GM21619 (cell line): ENCODE results near the gene ATP13A1.
A peak's percentile ranks its signal among the peaks of the same experiment; 100 is the strongest.
"Not testable (repeated sequence)": the region's sequence is repeated elsewhere in the genome, so short reads cannot be mapped to it uniquely, and the experiment has no call there.

Experiments
- ATAC-seq: cut with Tn5 transposase; IDR thresholded peaks from one replicate; pipeline ENCODE4 v1.9.1; 2021; ENCODE audit not compliant: unreplicated experiment

Gene ATP13A1

DNA sequence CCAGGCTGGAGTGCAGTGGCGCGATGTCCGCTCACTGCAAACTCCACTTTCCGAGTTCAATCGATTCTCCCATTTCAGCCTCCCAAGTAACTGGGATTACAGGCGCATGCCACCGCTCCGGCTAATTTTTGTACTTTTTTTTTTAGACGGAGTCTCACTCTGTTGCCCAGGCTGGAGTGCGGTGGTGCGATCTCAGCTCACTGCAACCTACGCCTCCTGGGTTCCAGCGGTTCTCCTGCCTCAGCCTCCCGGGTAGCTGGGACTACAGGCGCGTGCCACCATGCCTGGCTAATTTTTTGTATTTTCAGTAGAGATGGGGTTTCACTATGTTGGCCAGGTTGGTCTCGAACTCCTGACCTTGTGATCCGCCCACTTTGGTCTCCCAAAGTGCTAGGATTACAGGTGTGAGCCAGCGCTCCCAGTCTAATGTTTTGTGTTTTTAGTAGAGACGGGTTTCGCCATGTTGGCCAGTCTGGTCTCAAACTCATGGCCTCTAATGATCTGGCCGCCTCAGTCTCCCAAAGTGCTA is 2.0 kb upstream of the ATP13A1 start:
- not testable (repeated sequence) for ATAC-seq

DNA sequence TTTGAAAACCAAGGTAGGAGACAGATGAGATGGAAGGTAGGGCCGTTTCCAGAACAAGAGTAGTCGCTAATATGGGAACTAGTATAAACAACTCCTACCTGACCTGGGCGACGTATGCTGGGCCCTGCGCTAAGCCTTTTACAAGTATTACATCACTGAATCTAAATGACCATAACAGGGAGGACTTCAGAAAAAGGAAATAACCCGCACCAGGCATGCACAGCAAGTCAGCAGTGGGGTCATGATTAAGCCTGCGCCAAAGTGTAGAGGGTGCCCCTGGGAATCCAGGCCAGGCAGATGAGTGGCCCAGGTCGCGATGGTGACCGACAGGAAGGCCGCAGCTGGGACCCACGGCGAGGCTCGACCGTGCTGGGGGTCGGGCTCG is 613 bp downstream of the ATP13A1 start:
- ATAC-seq: no peak

DNA sequence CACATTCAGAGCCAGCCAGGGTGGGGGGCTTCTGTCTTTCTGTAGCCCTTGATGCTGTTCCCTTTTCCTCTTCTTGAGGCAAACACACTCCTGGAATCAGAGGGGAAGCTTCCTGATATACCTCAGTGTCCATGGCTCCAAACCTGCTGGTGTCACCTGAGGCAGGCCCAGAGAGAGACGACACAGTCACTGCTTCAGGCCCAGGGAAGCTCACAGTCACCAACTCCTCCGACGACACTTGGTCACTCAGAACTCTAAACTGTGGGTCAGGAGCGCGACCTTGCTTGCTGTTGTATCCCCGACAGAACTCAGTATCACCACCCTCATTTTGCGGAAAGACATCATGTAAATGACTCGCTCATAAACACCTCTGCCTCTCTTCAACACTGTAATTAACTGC is 1.1 kb downstream of the ATP13A1 start:
- no peak for ATAC-seq

DNA sequence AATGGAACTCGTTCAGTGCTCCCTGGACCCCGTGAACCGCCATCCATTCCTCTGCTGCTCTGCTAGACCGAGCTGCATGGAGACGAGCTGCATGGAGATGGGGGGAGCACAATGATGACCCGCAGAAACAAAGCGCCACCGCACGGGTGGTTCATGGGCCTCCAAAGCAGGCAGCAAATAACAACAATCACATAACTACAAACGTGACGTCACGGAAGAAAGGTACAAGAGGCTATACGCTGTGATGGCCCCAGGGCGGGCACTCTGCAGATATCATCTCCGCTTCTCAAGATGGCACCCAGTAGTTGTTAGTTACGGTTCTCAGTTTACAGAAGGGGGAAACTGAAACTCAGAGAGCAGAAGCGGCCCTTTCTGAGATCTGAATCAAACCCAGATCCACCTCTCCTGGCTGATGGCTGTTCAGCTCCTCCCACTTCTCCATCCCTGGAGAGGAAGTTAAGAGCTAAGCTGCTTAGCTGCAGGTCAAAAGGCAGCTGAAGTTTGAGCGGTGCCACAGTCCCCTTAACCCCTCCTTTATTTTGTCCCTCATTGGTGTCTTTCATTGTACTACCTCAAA is 1.7 kb downstream of the ATP13A1 start:
- peak; percentile 42 for ATAC-seq

DNA sequence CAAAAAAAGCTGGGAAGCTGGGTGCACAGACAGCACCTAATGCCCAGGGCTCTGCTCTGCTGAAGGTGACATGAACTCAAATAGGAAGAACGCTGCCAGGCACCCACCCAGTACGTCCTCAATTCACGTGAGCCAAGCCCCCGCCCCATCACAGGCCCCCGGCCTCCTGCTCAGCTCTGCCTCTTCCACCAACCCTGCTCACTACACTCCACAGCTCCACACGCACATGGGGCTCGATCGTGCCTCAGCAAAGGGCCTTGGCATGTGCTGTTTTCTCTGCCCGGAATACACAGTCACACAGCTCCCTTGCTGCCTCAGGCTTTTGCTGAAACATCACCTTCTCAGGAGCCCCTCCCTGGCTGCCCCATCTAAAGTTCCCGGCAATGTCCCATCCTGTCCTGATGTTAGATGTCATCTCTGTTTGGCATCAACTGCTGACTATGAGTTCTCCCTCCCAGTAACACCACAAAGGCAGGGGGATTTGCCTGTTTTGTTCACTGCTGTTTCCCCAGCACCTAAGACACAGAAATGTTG is 2.3 kb downstream of the ATP13A1 start:
- no peak for ATAC-seq

DNA sequence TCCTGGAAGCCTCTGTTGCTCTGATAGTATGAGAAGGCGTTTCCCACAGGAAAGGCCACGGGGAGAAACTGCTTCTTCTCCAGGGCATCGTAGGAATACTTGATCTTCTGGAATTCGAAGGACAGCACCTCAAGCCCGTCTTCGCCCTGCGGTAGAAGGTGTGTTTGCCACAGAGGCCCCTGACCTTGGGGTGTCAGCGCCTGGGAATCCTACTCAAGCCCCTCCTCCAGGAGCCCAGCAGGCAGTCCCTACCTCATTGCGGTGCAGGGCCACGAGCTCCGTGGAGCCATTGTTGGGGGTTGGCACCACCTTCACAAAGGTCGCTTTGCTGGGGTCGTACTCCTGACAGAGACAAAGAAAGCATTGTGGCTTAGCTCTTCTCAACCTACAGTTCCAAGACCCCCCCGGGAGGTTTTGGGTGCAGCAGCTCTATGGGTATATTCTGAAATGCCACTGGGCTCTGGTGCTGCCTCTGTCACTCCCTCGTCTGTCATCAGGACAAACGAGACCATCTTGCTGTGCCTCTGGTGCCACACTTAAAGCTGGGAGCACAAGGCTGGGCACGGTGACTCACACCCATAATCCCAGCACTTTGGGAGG is 3.7 kb downstream of the ATP13A1 start:
- no peak for ATAC-seq

DNA sequence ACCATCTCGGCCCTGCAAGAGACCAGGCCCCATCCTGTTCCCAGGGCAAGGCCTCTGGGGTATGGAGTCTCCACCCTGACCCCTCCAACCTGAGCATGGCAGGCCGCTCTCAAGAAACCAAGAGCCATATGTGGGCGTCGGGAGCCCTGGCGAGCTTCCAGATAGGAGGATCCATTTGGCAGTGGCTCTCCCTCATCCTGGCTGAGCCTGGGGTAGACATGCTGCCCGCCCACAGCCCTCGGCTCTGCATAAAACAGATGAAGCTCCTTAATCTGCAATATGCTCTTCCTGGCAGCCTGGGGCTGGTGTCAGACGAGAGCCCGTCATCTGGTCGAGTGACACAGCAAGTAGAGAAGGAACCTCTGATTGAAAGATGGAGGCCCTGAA is 6.1 kb downstream of the ATP13A1 start:
- no peak for ATAC-seq

DNA sequence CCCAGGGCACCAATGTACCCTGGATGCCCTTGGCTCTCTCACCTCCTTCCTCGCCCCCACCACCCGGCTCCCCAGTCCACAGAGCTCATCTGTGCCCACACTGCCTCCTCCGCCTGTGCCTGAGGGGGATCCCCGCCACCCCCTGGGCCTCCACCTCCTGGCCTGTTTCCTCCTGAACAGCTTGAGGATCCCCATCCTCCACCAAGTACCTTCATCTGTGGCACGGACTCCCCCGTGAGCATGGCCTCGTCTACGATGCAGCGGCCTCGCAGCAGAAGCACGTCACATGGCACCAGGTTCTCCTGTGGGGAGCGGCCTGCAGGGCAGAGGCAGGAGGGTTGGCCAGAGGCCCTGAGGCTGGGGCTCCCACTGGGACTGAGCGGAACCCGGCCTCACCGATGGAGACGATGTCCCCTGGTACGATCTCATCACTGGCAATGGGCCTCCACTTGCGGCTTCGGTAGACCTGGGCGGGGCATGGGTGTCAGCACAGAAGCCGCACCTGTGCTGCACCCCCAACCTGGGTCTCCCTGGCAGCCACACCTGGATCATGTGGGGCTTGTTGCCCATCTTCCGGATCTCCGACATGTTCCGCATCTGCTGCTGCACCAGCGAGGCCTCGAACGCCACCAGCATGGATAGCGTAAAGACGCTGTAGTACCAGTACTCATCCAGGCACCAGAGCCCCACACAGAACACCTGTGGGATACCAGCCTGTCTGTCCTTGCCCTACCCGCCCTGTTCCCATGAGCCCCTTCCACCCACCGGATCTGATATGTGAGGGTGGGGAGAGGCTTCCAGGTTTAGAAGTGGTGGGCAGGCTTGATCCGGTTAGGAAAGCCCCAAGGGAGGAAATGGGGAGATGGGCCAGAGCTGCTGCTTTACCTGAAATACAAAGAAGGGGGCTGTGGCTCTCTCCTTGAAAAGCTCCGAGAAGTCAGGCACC is 6.8 kb downstream of the ATP13A1 start:
- no peak for ATAC-seq

DNA sequence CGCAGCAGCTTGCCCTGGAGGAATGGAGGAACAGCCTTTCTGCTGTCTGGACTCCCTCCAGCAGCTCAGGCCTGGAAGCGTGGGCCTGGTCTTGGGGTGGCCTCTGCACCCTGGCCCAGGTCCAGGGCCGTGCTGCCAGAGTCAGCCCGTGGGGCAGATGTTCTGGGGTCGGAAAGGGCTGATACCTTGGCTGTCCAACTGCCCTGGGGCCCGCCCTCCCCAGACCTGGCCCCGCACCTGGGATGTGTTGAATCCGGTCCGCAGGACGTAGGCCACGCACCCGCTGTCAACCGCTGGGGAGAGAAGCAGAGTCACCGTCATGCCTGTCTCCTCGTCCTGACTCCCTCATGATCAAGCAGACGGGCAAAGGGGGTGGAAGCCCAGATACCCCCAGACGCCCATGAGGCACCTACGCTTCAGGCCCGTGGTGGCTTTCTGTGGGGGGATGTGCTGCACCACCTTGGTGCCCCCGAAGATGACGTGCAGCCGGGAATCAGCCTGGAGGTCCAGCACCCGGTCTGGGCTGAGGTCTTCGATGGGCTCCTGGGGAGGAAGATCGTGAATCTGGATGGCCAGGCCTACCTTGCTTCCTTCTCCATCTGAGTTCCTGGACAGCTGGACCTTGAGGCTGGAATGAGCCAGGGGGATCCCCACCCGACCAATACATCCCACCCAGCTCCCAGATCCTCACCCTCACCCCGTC is 7.7 kb downstream of the ATP13A1 start:
- no peak for ATAC-seq

DNA sequence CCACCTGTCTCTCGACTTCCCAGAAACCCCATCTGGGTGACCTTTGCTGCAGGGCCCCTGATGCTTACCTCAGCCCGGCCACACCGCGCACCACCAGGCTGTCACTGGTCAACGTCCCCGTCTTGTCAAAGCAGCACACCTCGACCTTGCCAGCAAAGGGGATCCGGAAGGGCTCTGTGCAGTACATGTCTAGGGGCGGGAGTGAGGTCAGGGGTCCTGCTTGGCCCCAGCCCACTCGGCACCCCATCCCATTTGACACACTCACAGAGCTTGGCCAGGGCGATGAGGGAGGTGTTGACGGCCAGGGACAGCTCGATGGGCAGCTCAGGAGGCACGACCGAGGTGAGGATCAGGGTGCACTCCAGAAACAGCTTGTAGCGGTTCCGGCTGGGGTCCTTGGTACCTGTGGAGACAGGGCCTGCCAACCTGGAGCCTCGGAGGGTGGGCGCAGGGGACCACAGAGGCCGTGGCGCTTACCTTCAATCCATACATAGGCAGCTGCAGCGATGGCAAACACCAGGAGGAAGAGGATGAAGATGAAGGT is 8.4 kb downstream of the ATP13A1 start:
- no peak for ATAC-seq

DNA sequence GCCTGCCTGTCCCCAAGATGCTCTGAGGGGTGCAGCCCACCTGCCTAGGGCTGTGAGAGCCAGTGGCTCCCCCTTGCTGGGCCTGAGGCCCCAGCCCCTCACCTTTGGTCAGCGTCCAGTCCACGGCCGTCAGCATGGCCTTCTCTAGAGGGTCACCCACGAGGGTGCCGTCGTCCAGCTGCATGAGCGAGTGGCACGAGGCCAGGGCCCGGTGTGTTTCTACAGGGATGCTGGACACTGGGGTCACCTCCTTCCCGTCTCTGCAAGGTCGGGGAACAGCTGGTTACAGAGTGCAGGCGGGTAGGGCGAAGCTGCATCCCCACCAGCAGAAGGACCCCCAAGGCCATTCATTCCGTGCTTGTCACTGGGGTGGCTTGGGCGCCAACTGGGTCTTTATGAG is 9.0 kb downstream of the ATP13A1 start:
- no peak for ATAC-seq

DNA sequence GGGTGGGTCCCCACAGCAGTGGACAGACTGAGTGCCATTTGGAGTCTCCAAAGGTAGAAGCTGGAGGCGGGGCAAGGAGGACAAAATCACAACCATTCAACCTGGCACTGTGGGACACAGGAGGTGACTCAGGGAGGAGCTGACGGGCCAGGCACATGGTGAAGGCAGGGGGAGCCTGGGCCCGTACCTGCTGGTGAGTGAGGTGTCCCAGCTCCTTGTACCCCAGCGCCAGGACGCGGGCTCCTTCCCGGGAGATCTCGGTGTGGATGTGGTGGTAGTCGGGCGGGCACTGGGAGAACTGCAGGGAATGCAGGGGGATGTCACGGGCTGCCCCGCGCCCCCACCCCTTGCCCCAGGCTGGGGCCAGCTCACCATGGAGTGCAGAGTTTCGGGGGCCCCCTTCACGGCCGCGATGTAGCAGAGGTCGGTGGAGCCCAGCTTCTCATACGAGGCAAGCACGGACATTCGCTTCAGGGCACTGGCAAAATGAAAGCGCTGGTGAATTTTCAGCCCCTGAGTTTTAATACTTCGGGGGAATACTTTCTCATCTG is 9.8 kb downstream of the ATP13A1 start:
- no peak for ATAC-seq

DNA sequence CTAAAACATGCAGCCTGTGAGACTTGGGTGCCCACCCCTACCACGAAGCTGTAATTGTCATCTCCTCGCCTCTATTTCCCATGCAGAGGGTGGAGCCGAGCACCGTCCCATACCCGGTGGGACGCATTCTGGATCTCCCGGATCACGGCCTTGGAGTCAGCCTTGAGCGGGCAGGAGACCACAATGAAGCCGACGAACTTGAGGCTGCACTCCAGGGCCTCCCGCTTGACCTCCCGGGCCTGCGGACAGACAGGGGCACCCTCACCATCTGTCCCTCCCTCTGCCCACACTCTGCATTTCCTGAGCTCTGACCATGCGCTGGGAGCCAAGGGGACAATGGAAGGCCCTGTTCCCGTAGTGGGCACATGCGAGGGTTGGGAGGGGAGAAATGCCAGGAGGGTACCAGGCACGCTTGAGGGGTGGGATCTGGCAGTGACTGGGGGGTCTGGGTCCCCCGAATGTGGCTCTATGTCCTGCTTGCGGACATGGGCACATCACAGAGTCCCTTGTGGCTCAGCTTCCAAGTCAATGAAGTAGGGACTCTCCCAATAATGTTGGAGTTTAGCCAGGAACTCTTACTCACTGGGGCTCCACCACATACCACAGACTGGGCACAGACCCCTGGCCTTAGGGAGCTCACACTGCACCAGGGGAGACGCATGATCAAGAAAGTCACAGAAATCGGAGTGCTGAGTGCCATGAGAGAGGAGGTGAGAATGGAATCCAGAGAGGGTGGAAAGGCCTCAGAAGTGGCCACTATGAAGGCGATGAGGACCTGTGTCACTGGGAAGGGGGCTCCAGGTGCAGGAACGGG is 10.8 kb downstream of the ATP13A1 start:
- no peak for ATAC-seq

DNA sequence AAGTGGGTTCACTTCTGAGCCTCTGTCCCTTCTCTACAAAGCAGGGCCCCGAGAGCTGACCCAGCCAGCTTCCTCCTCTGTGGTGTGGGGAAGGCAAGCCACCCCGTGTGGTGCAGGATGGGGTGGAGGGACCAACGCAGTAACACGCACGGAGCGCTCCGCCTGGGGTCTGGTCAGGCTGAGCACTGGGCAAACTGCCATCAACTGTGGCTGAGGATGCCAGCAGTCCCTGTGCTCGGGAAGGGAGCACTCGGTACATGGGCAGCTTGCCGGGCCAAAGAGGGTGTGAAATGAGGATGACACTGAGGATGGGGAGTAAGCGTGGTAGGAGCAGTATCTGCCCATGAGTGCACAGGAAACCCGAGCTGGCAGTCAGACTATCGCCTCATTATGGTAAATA is 12.4 kb downstream of the ATP13A1 start:
- ATAC-seq: no peak

DNA sequence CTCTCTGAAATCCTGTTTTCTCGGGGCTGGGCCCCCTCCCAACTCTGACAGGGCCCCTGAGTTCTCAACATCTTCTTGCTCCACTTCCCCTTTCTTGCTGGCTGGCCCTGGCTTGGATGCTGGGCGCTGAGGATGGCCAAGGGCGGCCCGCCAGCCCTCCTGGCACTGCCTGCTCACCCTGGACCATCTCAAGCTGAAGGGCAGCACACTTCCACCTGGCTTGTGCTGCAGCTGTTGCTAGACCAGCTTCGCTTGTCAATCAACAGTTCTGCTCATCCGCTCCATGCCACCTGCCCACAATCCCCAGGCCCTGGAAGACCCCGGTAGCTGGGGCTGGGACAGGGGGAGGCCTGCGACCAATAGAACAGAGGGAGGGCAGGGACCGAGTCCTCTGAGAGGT is 13.1 kb downstream of the ATP13A1 start:
- ATAC-seq: no peak

DNA sequence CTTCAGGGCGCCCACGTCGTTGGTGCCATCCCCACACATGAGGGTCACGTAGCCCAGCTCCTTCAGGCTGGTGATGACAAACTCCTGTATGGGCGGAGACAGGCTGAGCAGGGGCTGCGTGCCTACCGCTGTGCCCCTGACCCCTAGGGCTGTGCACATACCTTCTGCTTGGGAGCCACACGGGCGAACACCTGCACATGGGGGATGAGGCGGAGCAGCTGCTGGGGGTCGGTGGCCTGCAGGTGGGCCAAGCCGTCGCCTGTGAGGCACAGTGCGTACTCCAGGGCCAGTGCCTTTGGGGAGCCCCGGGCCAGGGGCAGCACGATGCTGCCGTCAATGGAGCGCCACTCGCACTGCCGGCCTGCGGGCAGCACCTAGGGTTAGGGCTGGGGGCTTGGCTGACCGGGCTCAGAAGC is 13.9 kb downstream of the ATP13A1 start:
- ATAC-seq: no peak

DNA sequence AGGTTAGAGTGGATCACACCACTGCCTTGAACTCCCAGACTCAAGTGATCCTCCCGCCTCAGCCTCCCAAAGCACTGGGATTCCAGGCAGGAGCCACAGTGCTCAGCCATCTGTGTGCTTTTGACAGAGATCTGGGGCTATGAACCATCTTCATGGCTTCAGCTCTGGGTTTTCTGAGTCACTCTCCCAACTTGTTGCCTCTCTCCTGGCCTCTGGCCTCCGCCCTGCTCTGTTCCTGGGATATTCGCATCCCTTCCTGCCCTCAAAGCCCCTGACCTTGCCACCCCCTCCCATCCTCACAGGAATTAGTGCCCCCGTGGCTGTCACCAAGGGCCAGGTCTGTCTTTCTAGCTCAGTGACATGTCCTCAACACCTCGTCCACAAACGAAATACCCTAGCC is 14.3 kb downstream of the ATP13A1 start:
- ATAC-seq: no peak

DNA sequence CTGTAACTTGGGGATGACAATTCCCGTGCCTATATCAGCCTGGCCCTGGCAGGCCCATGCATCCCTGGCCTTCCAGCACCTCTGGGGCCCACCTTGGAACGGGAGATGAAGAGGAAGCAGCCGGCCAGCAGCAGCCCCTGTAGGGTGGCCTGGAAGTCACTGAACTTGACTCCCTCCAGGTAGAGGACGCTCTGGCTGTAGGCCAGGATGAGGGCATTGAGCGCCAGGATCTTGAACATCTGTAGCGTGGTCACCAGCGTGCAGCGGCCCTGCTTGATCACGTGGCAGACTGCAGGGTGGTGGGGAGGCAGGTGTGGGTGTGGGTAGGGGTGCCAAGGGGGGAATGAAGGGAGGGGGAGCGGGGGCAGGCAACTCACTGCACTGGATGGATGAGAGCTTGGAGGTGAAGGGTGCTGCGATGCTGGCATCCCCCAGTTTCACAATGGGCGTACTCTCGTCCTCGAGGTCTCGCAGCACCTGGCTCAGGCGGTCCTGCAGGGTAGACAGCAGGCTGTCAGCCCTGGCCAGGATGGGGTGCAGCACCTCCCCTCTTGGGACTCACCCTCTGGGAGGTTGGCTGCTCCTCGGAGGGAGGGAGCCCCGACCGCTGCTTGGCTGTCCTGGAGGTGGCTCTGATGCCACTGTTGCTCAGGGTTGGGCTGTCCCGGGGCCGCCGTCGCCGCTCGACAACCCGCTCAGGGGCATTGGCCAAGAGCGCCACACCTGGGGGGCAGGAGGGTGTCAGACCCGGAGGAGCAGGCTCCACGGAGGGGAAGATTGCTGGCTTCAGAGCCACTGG is 16.2 kb downstream of the ATP13A1 start:
- no peak for ATAC-seq
